H9 (cell line): Measurements from ENCODE around the gene SYAP1. TPM values are rescaled to one million over a fixed set of nuclear protein-coding genes. Genes with fewer than 3 reads are reported as not detected.

ENCODE experiments used
- DNase-seq: peaks from one replicate; pipeline ENCODE4 v3.0.0-alpha.2; 2017
- H2AFZ ChIP-seq: one replicate; pipeline ENCODE4 v1.6.1; 2013; ENCODE audit warnings: mild to moderate bottlenecking, low read length, control low read depth, moderate library complexity
- H2AK5ac ChIP-seq: 2 replicates; pipeline ENCODE4 v1.6.1; 2013; ENCODE audit warnings: low read length, control low read depth, mixed read lengths; ENCODE audit not compliant: insufficient read length
- H2BK120ac ChIP-seq: one replicate; pipeline ENCODE4 v1.6.1; 2013; ENCODE audit warnings: low read depth, mild to moderate bottlenecking, low read length, control low read depth, inconsistent platforms; ENCODE audit not compliant: poor library complexity, severe bottlenecking
- H2BK12ac ChIP-seq: 2 replicates; pipeline ENCODE4 v1.6.1; 2013; ENCODE audit warnings: low read length, control low read depth, mixed read lengths, low read depth; ENCODE audit not compliant: insufficient read length
- H2BK15ac ChIP-seq: 2 replicates; pipeline ENCODE4 v1.6.1; 2013; ENCODE audit warnings: low read depth, low read length, control low read depth
- H2BK20ac ChIP-seq: one replicate; pipeline ENCODE4 v1.6.1; 2013; ENCODE audit warnings: low read depth, mild to moderate bottlenecking, low read length, control low read depth, inconsistent platforms; ENCODE audit not compliant: poor library complexity, severe bottlenecking
- H2BK5ac ChIP-seq: 2 replicates; pipeline ENCODE4 v1.6.1; 2013; ENCODE audit warnings: low read length, control low read depth, mixed read lengths; ENCODE audit not compliant: insufficient read length
- H3K14ac ChIP-seq: 2 replicates; pipeline ENCODE4 v1.6.1; 2013; ENCODE audit warnings: low read length, control low read depth; ENCODE audit not compliant: insufficient read depth
- H3K18ac ChIP-seq: 2 replicates; pipeline ENCODE4 v1.6.1; 2013; ENCODE audit warnings: low read depth, mild to moderate bottlenecking, mixed read lengths, low read length, control low read depth; ENCODE audit not compliant: insufficient read length
- H3K23ac ChIP-seq: 2 replicates; pipeline ENCODE4 v1.6.1; 2013; ENCODE audit warnings: low read length, control low read depth, mixed read lengths, low read depth; ENCODE audit not compliant: insufficient read length
- H3K23me2 ChIP-seq: 2 replicates; pipeline ENCODE4 v1.6.1; 2013; ENCODE audit warnings: low read depth, mild to moderate bottlenecking, mixed read lengths, low read length, control low read depth; ENCODE audit not compliant: insufficient read length, poor library complexity, severe bottlenecking
- H3K27ac ChIP-seq: 2 replicates; pipeline ENCODE4 v1.5.1; 2013; ENCODE audit warnings: low read length, control low read depth, mixed read lengths, low read depth; ENCODE audit not compliant: insufficient read length
- H3K27me3 ChIP-seq: 2 replicates; pipeline ENCODE4 v1.6.1; 2013; ENCODE audit warnings: low read length, control low read depth, inconsistent platforms; ENCODE audit not compliant: insufficient read depth
- H3K4ac ChIP-seq: 2 replicates; pipeline ENCODE4 v1.6.1; 2013; ENCODE audit warnings: low read depth, mild to moderate bottlenecking, control low read depth, inconsistent platforms, low read length, moderate library complexity
- H3K4me1 ChIP-seq: 2 replicates; pipeline ENCODE4 v1.6.1; 2013; ENCODE audit warnings: low read length, control low read depth, inconsistent platforms; ENCODE audit not compliant: insufficient read depth
- H3K4me2 ChIP-seq: 2 replicates; pipeline ENCODE4 v1.6.1; 2013; ENCODE audit warnings: low read length, control low read depth, mixed read lengths; ENCODE audit not compliant: insufficient read length, insufficient read depth
- H3K56ac ChIP-seq: 2 replicates; pipeline ENCODE4 v1.6.1; 2013; ENCODE audit warnings: low read depth, mild to moderate bottlenecking, mixed read lengths, low read length, control low read depth; ENCODE audit not compliant: insufficient read length
- H3K79me1 ChIP-seq: 2 replicates; pipeline ENCODE4 v1.6.1; 2013; ENCODE audit warnings: low read depth, mild to moderate bottlenecking, moderate library complexity, low read length, control low read depth, inconsistent platforms; ENCODE audit not compliant: insufficient read depth, poor library complexity, severe bottlenecking
- H3K79me2 ChIP-seq: 2 replicates; pipeline ENCODE4 v1.6.1; 2013; ENCODE audit warnings: low read length, control low read depth, inconsistent platforms; ENCODE audit not compliant: insufficient read depth
- H3K9ac ChIP-seq: 2 replicates; pipeline ENCODE4 v1.6.1; 2013; ENCODE audit warnings: low read length, control low read depth, mixed read lengths; ENCODE audit not compliant: insufficient read length; ENCODE audit errors: extremely low read depth
- H3K9me3 ChIP-seq: one replicate; pipeline ENCODE4 v1.6.1; 2013; ENCODE audit warnings: low read depth, low read length, inconsistent platforms; ENCODE audit not compliant: control insufficient read depth
- H3T11ph ChIP-seq: one replicate; pipeline ENCODE4 v1.6.1; 2013; ENCODE audit warnings: mild to moderate bottlenecking, low read length, control low read depth, inconsistent platforms
- H4K20me1 ChIP-seq: one replicate; pipeline ENCODE4 v1.6.1; 2013; ENCODE audit not compliant: control insufficient read depth, insufficient read length, insufficient read depth
- H4K5ac ChIP-seq: 2 replicates; pipeline ENCODE4 v1.6.1; 2013; ENCODE audit warnings: low read depth, mild to moderate bottlenecking, mixed read lengths, low read length, control low read depth; ENCODE audit not compliant: insufficient read length
- H4K8ac ChIP-seq: replicated peaks from 2 replicates; pipeline ENCODE4 v1.6.1; 2013; ENCODE audit warnings: low read length, control low read depth, mixed read lengths, low read depth; ENCODE audit not compliant: insufficient read length
- H4K91ac ChIP-seq: 2 replicates; pipeline ENCODE4 v1.6.1; 2013; ENCODE audit warnings: low read depth, mild to moderate bottlenecking, moderate library complexity, mixed read lengths, low read length, control low read depth; ENCODE audit not compliant: insufficient read length
- H3K27ac Mint-ChIP-seq, 3 experiments: 2 replicates in 2 of 3; 3 replicates in 1 of 3; pipeline ENCODE4 v1.8.0; 2020 to 2021; ENCODE audit warnings: mixed read lengths in 3 of 3, mild to moderate bottlenecking in 1 of 3, moderate library complexity in 1 of 3
- H3K27me3 Mint-ChIP-seq: 2 replicates; pipeline ENCODE4 v1.8.0; 2021; ENCODE audit warnings: low read depth, mild to moderate bottlenecking, moderate library complexity, mixed read lengths
- H3K36me3 Mint-ChIP-seq, 3 experiments: 2 replicates in 2 of 3; 3 replicates in 1 of 3; pipeline ENCODE4 v1.8.0; 2020 to 2021; ENCODE audit warnings: low read depth in 3 of 3, mixed read lengths in 3 of 3; ENCODE audit not compliant: insufficient read depth in 1 of 3
- H3K4me1 Mint-ChIP-seq, 2 experiments: 2 replicates each; pipeline ENCODE4 v1.8.0; 2020; ENCODE audit warnings: mixed read lengths in 2 of 2
- H3K4me3 Mint-ChIP-seq, 2 experiments: 2 replicates in 1 of 2; 3 replicates in 1 of 2; pipeline ENCODE4 v1.8.0; 2020 to 2021; ENCODE audit warnings: mild to moderate bottlenecking in 2 of 2, mixed read lengths in 2 of 2, moderate library complexity in 1 of 2
- H3K9me3 Mint-ChIP-seq, 2 experiments: 2 replicates in 1 of 2; 3 replicates in 1 of 2; pipeline ENCODE4 v1.8.0; 2020; ENCODE audit warnings: mild to moderate bottlenecking in 2 of 2, mixed read lengths in 2 of 2, moderate library complexity in 1 of 2
- WGBS: extraction: QIAGEN DNeasy Blood & Tissue Kit; methylation state at CpG from one replicate; pipeline ENCODE4 v1.1.7; 2013; ENCODE audit warnings: missing lambda C conversion rate, low lambda C conversion rate, mixed read lengths; ENCODE audit not compliant: insufficient read length; ENCODE audit errors: extremely low coverage; 5-methylcytosine and 5-hydroxymethylcytosine counted together
- total RNA-seq: library from RNA; stranded (reverse); gene quantifications from 2 replicates; pipeline ENCODE4 v1.2.1, GENCODE V29; 2021
- TF ChIP-seq, protein P1 (sequence below): fragments of 200-600 bp; sonication (generic); conservative IDR thresholded peaks from 3 replicates; pipeline ENCODE4 v1.8.0; 2021; ENCODE audit warnings: antibody characterized with exemption, mild to moderate bottlenecking

The SYAP1 gene
- total RNA-seq, 1 experiment from 2014 or later: 42.7 TPM

GRCh38 chrX:16743604-16744325 lies 24.4 kb downstream of the SYAP1 start:
- Mint-ChIP-seq H3K4me1 (peaks cover 3 to 9% of the 10 kb centered on the region in 2 experiments; a peak in 3 of 4 replicates), H3K36me3 (peaks cover 46 to 92% (median 76%) of the 10 kb centered on the region in 3 experiments; a peak in 6 of 7 replicates), H3K9me3 (no peaks in the 10 kb centered on the region), H3K4me3 (no peak overlapping the region), H3K27ac (peak overlapping the region in 2 of 3 experiments; percentile 70 to 83; a peak in 5 of 7 replicates), H3K27me3 (no peaks in the 10 kb centered on the region)
- Histone ChIP-seq H4K20me1 (no peaks in the 10 kb centered on the region), H3K9ac (no peak overlapping the region), H3K79me2 (no peaks in the 10 kb centered on the region), H2BK20ac (no peak overlapping the region), H3K56ac (no peak overlapping the region), H3K27me3 (no peaks in the 10 kb centered on the region), H3K9me3 (no peaks in the 10 kb centered on the region), H3K4me2 (no peak overlapping the region), H3K4me1 (no peaks in the 10 kb centered on the region), H3K4ac (no peak overlapping the region), H3K79me1 (no peaks in the 10 kb centered on the region), H2BK5ac (no peak overlapping the region), H2BK120ac (no peak overlapping the region), H3K14ac (no peak overlapping the region), H3K23ac (no peak overlapping the region), H4K5ac (no peak overlapping the region), H3K23me2 (no peaks in the 10 kb centered on the region), H2BK15ac (no peak overlapping the region), H3K27ac (no peak overlapping the region), H2AFZ (no peak overlapping the region), H3K18ac (no peak overlapping the region), H3T11ph (no peak overlapping the region), H4K8ac (no peak overlapping the region), H4K91ac (no peak overlapping the region), H2AK5ac (no peak overlapping the region), H2BK12ac (no peak overlapping the region)
- TF ChIP-seq, protein P1, sequence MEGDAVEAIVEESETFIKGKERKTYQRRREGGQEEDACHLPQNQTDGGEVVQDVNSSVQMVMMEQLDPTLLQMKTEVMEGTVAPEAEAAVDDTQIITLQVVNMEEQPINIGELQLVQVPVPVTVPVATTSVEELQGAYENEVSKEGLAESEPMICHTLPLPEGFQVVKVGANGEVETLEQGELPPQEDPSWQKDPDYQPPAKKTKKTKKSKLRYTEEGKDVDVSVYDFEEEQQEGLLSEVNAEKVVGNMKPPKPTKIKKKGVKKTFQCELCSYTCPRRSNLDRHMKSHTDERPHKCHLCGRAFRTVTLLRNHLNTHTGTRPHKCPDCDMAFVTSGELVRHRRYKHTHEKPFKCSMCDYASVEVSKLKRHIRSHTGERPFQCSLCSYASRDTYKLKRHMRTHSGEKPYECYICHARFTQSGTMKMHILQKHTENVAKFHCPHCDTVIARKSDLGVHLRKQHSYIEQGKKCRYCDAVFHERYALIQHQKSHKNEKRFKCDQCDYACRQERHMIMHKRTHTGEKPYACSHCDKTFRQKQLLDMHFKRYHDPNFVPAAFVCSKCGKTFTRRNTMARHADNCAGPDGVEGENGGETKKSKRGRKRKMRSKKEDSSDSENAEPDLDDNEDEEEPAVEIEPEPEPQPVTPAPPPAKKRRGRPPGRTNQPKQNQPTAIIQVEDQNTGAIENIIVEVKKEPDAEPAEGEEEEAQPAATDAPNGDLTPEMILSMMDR: no peak; the same call in 2 of the 3 replicates
- no CpG with 5 or more reads among the region's 12 CpGs for WGBS
- DNase-seq: no peak
